DOHH2 (cell line): ENCODE results near the gene EFHD2.

Source experiments
- EZH2phosphoT487 ChIP-seq: fragments of 200-600 bp; sonication (generic); IDR thresholded peaks from 2 replicates; pipeline ENCODE4 v1.6.1; 2017; ENCODE audit warnings: borderline replicate concordance, mild to moderate bottlenecking, antibody characterized with exemption, low read length, moderate library complexity, mixed read lengths
- TF ChIP-seq, protein P1 (sequence below): fragments of 200-600 bp; sonication (generic); IDR thresholded peaks from one replicate; pipeline ENCODE4 v1.5.1; 2014; ENCODE audit warnings: antibody characterized with exemption, mild to moderate bottlenecking, low read depth, low read length; ENCODE audit not compliant: poor library complexity, severe bottlenecking

DNA sequence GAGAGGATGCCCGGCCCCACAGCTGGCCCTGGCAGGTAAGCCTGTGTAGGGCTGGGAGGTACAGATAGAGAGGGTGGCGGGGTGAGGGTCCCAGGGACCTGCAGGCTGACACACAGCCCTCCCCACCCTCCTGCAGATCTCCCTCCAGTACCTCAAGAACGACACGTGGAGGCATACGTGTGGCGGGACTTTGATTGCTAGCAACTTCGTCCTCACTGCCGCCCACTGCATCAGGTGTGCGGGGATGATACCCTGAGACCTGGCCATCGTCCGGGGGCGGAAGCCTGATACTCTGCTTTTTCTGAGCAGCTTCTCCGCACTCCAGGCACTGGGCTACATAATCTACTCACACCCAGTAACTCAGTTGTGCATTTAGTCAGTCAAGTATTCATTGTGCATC, 30.7 kb downstream of the EFHD2 start:
- TF ChIP-seq, protein P1, sequence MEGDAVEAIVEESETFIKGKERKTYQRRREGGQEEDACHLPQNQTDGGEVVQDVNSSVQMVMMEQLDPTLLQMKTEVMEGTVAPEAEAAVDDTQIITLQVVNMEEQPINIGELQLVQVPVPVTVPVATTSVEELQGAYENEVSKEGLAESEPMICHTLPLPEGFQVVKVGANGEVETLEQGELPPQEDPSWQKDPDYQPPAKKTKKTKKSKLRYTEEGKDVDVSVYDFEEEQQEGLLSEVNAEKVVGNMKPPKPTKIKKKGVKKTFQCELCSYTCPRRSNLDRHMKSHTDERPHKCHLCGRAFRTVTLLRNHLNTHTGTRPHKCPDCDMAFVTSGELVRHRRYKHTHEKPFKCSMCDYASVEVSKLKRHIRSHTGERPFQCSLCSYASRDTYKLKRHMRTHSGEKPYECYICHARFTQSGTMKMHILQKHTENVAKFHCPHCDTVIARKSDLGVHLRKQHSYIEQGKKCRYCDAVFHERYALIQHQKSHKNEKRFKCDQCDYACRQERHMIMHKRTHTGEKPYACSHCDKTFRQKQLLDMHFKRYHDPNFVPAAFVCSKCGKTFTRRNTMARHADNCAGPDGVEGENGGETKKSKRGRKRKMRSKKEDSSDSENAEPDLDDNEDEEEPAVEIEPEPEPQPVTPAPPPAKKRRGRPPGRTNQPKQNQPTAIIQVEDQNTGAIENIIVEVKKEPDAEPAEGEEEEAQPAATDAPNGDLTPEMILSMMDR: no peak
- no peak for TF ChIP-seq EZH2phosphoT487
